HCT116 (cell line): ENCODE results near the gene NACC2. TPM values are rescaled to one million over a fixed set of nuclear protein-coding genes. Genes with fewer than 3 reads are reported as not detected.

Source experiments
- ATAC-seq: fragments of 200-7000 bp; cut with Tn5 transposase; 2 replicates; pipeline ENCODE4 v1.9.1; 2020; ENCODE audit warnings: mild to moderate bottlenecking, moderate library complexity
- BruUV-seq: library from RNA; stranded (reverse); fragments of 400-500 nt; replicated peaks from 2 replicates; lab custom pipeline; 2021; lab: Mats Ljungman, UMichigan
- CTCF ChIA-PET: fragments of 300-600 bp; sonication (Branson Sonifier 250); formaldehyde crosslinking; loops from one replicate; lab custom pipeline; 2021; ENCODE audit warnings: antibody characterized with exemption; lab: Charles Lee
- POLR2A ChIA-PET: fragments of 300-600, 350-600 bp; sonication (Branson Sonifier 250); formaldehyde crosslinking; loops from one replicate; lab custom pipeline; 2021; ENCODE audit warnings: antibody characterized with exemption; lab: Charles Lee
- RAD21 ChIA-PET, 2 experiments: fragments of 300-600 bp; sonication (Branson Sonifier 250); formaldehyde crosslinking; loops; one replicate each; lab custom pipeline; 2023; ENCODE audit warnings: low total read pairs in 2 of 2; ENCODE audit not compliant: uncharacterized antibody in 2 of 2, unreplicated experiment in 2 of 2, low non-redundant PET in 1 of 2; lab: Charles Lee
- DNase-seq: peaks from one replicate; pipeline ENCODE4 v3.0.0-alpha.2; 2010; ENCODE audit warnings: low read depth, low spot score
- H2AFZ ChIP-seq: fragments of 200-600 bp; shearing (Covaris generic), sonication (generic); 2 replicates; pipeline ENCODE4 v1.6.1; 2017; ENCODE audit warnings: low read depth, mixed run types, mixed read lengths, antibody characterized with exemption, low read length; ENCODE audit not compliant: poor library complexity, severe bottlenecking
- H3K27ac ChIP-seq: 2 replicates; pipeline ENCODE4 v1.5.1; 2012; ENCODE audit warnings: low read depth, low read length
- H3K27me3 ChIP-seq: fragments of 200-600 bp; sonication (generic); 2 replicates; pipeline ENCODE4 v1.6.1; 2016; ENCODE audit warnings: mixed run types, low read length, mixed read lengths; ENCODE audit not compliant: insufficient read depth
- H3K36me3 ChIP-seq, 2 experiments: fragments of 200-500 bp in 1 of 2; fragments of 200-600 bp in 1 of 2; sonication (Bioruptor generic) in 1 of 2; sonication (generic) in 1 of 2; 2 replicates each; pipeline versions ENCODE4 v1.5.1 to v1.6.1; 2014 to 2016; ENCODE audit warnings: low read length in 2 of 2, inconsistent platforms in 1 of 2, mixed read lengths in 1 of 2, mixed run types in 1 of 2; ENCODE audit not compliant: insufficient read depth in 2 of 2, control insufficient read depth in 1 of 2
- H3K4me1 ChIP-seq, 2 experiments: fragments of 200-600 bp in 1 of 2; sonication (generic) in 1 of 2; 2 replicates each; pipeline versions ENCODE4 v1.5.1 to v1.6.1; 2012 to 2017; ENCODE audit warnings: low read length in 2 of 2, inconsistent platforms in 1 of 2, mild to moderate bottlenecking in 1 of 2, mixed read lengths in 1 of 2, mixed run types in 1 of 2, moderate library complexity in 1 of 2; ENCODE audit not compliant: insufficient read depth in 2 of 2, control insufficient read depth in 1 of 2
- H3K4me2 ChIP-seq: fragments of 200-600 bp; sonication (generic); 2 replicates; pipeline ENCODE4 v1.6.1; 2017; ENCODE audit warnings: mixed run types, low read length, mixed read lengths
- H3K4me3 ChIP-seq, 2 experiments: fragments of 200-600 bp in 1 of 2; sonication (generic) in 1 of 2; replicated peaks in 1 of 2; 2 replicates each; pipeline ENCODE4 v1.5.1; 2011 to 2016; ENCODE audit warnings: low read length in 2 of 2, control low read depth in 1 of 2, low read depth in 1 of 2, mild to moderate bottlenecking in 1 of 2, mixed read lengths in 1 of 2, mixed run types in 1 of 2
- H3K79me2 ChIP-seq: fragments of 200-600 bp; sonication (generic); 2 replicates; pipeline ENCODE4 v1.6.1; 2017; ENCODE audit warnings: mild to moderate bottlenecking, mixed run types, low read length, moderate library complexity, mixed read lengths; ENCODE audit not compliant: insufficient read depth
- H3K9ac ChIP-seq: fragments of 200-600 bp; sonication (generic); 2 replicates; pipeline ENCODE4 v1.6.1; 2016; ENCODE audit warnings: low read length, mixed read lengths
- H3K9me2 ChIP-seq: fragments of 200-600 bp; sonication (generic), shearing (Covaris generic); 2 replicates; pipeline ENCODE4 v1.6.1; 2017; ENCODE audit warnings: mixed run types, mild to moderate bottlenecking, moderate library complexity; ENCODE audit not compliant: insufficient read depth
- H3K9me3 ChIP-seq, 2 experiments: fragments of 200-500 bp in 1 of 2; fragments of 200-600 bp in 1 of 2; sonication (Bioruptor generic) in 1 of 2; sonication (generic) in 1 of 2; 2 replicates each; pipeline ENCODE4 v1.6.1; 2014 to 2017; ENCODE audit warnings: low read length in 2 of 2, mixed read lengths in 2 of 2, inconsistent platforms in 1 of 2, low read depth in 1 of 2, mild to moderate bottlenecking in 1 of 2, mixed run types in 1 of 2, moderate library complexity in 1 of 2; ENCODE audit not compliant: control insufficient read depth in 1 of 2, insufficient read depth in 1 of 2
- H4K20me1 ChIP-seq: fragments of 200-600 bp; sonication (generic), shearing (Covaris generic); 2 replicates; pipeline ENCODE4 v1.6.1; 2017; ENCODE audit warnings: mixed run types, mild to moderate bottlenecking, moderate library complexity; ENCODE audit not compliant: insufficient read depth
- CBX3 ChIP-seq: IDR thresholded peaks from 2 replicates; pipeline ENCODE4 v1.6.1; 2012; ENCODE audit warnings: low read depth
- EGR1 ChIP-seq: IDR thresholded peaks from 2 replicates; pipeline ENCODE4 v1.6.1; 2012; ENCODE audit warnings: low read depth
- ELF1 ChIP-seq: IDR thresholded peaks from 2 replicates; pipeline ENCODE4 v1.6.1; 2012; ENCODE audit warnings: low read depth, borderline replicate concordance
- EZH2 ChIP-seq: fragments of 200-600 bp; sonication (generic); IDR thresholded peaks from 2 replicates; pipeline ENCODE4 v1.6.1; 2017; ENCODE audit warnings: antibody characterized with exemption, mixed run types
- POLR2AphosphoS5 ChIP-seq: IDR thresholded peaks from 2 replicates; pipeline ENCODE4 v1.6.1; 2011; ENCODE audit warnings: mild to moderate bottlenecking, low read depth, low read length, moderate library complexity
- RAD21 ChIP-seq: IDR thresholded peaks from 2 replicates; pipeline ENCODE4 v1.6.1; 2012; ENCODE audit warnings: low read depth, mild to moderate bottlenecking
- SIN3A ChIP-seq: IDR thresholded peaks from 2 replicates; pipeline ENCODE4 v1.6.1; 2012; ENCODE audit warnings: low read depth
- SP1 ChIP-seq: IDR thresholded peaks from 2 replicates; pipeline ENCODE4 v1.6.1; 2012; ENCODE audit warnings: low read depth
- TCF7L2 ChIP-seq: IDR thresholded peaks from 2 replicates; pipeline ENCODE4 v1.7.0; 2011; ENCODE audit warnings: borderline replicate concordance, inconsistent platforms; ENCODE audit not compliant: insufficient read depth, insufficient read length; ENCODE audit errors: extremely low read depth
- YY1 ChIP-seq: IDR thresholded peaks from 2 replicates; pipeline ENCODE4 v1.6.1; 2011; ENCODE audit warnings: low read length, low read depth, moderate library complexity, mild to moderate bottlenecking; ENCODE audit not compliant: insufficient replicate concordance; ENCODE audit errors: extremely low read depth
- ZNF274 ChIP-seq: fragments of 200-500 bp; sonication (Bioruptor generic); IDR thresholded peaks from 2 replicates; pipeline ENCODE4 v1.6.1; 2014; ENCODE audit warnings: mild to moderate bottlenecking, low read depth, low read length, inconsistent platforms
- intact Hi-C: fragments of 100-400 bp; cut with micrococcal nuclease; formaldehyde crosslinking; loops from 2 replicates; pipeline ENCODE4 v1.10.0; 2022
- total RNA-seq: library from RNA; stranded (reverse); gene quantifications from one replicate; pipeline ENCODE4 v1.2.1, GENCODE V29; 2021; ENCODE audit not compliant: unreplicated experiment
- TF ChIP-seq, protein P1 (sequence below): IDR thresholded peaks from 2 replicates; pipeline ENCODE4 v1.6.1; 2012; ENCODE audit warnings: low read depth
- TF ChIP-seq, protein P2 (sequence below): IDR thresholded peaks from 2 replicates; pipeline ENCODE4 v1.6.1; 2012
- TF ChIP-seq, protein P3 (sequence below), 3 experiments: fragments of 200-600 bp in 1 of 3; sonication (generic) in 1 of 3; IDR thresholded peaks in 2 of 3; conservative IDR thresholded peaks in 1 of 3; 2 replicates each; pipeline ENCODE4 v1.5.1; 2012 to 2017; ENCODE audit warnings: low read depth in 2 of 3, low read length in 2 of 3, antibody characterized with exemption in 1 of 3, borderline replicate concordance in 1 of 3, control low read depth in 1 of 3, mild to moderate bottlenecking in 1 of 3, mixed read lengths in 1 of 3, mixed run types in 1 of 3, moderate library complexity in 1 of 3; ENCODE audit not compliant: insufficient read depth in 1 of 3

The NACC2 gene
- total RNA-seq, 1 experiment from 2014 or later, result 27.8 TPM

DNA sequence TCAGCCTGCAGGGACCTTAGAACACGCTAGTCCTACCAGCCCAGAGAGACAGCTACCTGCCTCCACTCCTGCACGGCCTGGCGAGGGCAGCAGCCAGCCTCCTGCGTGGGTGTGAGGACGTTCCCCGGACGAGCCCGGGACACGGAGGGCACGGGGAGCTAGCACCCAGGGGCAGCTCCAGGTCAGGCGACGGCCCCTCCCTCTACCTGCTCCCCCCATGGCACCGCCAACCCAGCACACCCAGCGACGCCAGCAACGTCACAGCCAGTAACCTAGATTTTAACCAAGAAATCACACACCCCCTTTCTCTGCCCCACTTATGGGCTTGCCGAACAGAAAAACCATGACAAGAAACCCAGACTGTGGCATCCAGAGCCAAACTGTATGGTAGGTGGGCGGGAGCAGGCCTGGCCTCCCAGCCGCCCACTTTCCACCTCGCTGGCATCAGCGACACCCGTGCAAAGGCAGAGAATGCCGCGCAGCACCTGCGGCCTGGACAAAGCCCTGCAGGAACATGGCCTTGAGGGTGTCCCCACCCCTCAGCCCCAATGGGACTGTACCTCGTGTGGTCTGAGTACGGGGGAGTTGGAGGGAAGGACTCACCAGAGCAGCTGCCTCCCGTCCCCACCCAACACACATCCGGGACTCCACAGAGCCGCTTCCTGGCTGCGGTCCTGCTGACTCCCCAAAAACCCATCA lies 47.9 kb downstream of the NACC2 start:
- TF ChIP-seq YY1 (no peak), EGR1 (no peak), TCF7L2 (no peak), ZNF274 (no peak), EZH2 (no peak), SIN3A (no peak), RAD21 (no peak), POLR2AphosphoS5 (no peak), SP1 (no peak), CBX3 (no peak), ELF1 (no peak)
- TF ChIP-seq, protein P1, sequence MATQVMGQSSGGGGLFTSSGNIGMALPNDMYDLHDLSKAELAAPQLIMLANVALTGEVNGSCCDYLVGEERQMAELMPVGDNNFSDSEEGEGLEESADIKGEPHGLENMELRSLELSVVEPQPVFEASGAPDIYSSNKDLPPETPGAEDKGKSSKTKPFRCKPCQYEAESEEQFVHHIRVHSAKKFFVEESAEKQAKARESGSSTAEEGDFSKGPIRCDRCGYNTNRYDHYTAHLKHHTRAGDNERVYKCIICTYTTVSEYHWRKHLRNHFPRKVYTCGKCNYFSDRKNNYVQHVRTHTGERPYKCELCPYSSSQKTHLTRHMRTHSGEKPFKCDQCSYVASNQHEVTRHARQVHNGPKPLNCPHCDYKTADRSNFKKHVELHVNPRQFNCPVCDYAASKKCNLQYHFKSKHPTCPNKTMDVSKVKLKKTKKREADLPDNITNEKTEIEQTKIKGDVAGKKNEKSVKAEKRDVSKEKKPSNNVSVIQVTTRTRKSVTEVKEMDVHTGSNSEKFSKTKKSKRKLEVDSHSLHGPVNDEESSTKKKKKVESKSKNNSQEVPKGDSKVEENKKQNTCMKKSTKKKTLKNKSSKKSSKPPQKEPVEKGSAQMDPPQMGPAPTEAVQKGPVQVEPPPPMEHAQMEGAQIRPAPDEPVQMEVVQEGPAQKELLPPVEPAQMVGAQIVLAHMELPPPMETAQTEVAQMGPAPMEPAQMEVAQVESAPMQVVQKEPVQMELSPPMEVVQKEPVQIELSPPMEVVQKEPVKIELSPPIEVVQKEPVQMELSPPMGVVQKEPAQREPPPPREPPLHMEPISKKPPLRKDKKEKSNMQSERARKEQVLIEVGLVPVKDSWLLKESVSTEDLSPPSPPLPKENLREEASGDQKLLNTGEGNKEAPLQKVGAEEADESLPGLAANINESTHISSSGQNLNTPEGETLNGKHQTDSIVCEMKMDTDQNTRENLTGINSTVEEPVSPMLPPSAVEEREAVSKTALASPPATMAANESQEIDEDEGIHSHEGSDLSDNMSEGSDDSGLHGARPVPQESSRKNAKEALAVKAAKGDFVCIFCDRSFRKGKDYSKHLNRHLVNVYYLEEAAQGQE, result no peak
- TF ChIP-seq, protein P2, sequence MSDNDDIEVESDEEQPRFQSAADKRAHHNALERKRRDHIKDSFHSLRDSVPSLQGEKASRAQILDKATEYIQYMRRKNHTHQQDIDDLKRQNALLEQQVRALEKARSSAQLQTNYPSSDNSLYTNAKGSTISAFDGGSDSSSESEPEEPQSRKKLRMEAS, result no peak
- TF ChIP-seq, protein P3, sequence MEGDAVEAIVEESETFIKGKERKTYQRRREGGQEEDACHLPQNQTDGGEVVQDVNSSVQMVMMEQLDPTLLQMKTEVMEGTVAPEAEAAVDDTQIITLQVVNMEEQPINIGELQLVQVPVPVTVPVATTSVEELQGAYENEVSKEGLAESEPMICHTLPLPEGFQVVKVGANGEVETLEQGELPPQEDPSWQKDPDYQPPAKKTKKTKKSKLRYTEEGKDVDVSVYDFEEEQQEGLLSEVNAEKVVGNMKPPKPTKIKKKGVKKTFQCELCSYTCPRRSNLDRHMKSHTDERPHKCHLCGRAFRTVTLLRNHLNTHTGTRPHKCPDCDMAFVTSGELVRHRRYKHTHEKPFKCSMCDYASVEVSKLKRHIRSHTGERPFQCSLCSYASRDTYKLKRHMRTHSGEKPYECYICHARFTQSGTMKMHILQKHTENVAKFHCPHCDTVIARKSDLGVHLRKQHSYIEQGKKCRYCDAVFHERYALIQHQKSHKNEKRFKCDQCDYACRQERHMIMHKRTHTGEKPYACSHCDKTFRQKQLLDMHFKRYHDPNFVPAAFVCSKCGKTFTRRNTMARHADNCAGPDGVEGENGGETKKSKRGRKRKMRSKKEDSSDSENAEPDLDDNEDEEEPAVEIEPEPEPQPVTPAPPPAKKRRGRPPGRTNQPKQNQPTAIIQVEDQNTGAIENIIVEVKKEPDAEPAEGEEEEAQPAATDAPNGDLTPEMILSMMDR (IDR thresholded peaks at IDR 0.05 in 2 of 3, conservative IDR thresholded peaks at IDR 0.05 in 1 of 3; ENCODE audit: borderline replicate concordance in 1 of 3, insufficient read depth in 1 of 3, low read depth in 2 of 3, low read length in 2 of 3), result no peak
- no peak overlapping the region for H3K27ac ChIP-seq
- H3K4me2 ChIP-seq, result no peak overlapping the region
- H3K9me2 ChIP-seq, result no peaks in the 10 kb centered on the region
- H3K36me3 ChIP-seq, result peaks cover 7% of the 10 kb centered on the region in 2 experiments; a peak in 3 of 4 replicates
- peaks cover 54% of the 10 kb centered on the region for H3K79me2 ChIP-seq
- POLR2A ChIA-PET, result no interaction called here
- H3K9ac ChIP-seq, result no peak overlapping the region
- H3K27me3 ChIP-seq, result no peaks in the 10 kb centered on the region
- BruUV-seq, result no TSS peak
- no peaks in the 10 kb centered on the region for H3K9me3 ChIP-seq
- CTCF ChIA-PET, result no interaction called here
- ATAC-seq (no peak), DNase-seq (no peak)
- no peak overlapping the region for H2AFZ ChIP-seq
- no peak overlapping the region for H3K4me3 ChIP-seq
- H4K20me1 ChIP-seq, result no peaks in the 10 kb centered on the region
- RAD21 ChIA-PET, result no interaction called here
- peaks cover 7 to 17% of the 10 kb centered on the region in 2 experiments for H3K4me1 ChIP-seq
- intact Hi-C loops, result no loop called here
